GM12878 (cell line): ENCODE results near the gene ITCH. TPM values are rescaled to one million over a fixed set of nuclear protein-coding genes. Genes with fewer than 3 reads are reported as not detected.
"Not testable (repeated sequence)": the region's sequence is repeated elsewhere in the genome, so short reads cannot be mapped to it uniquely, and the experiment has no call there.

Experiments
- ATAC-seq: fragments of 200-7000 bp; cut with Tn5 transposase; 3 replicates; pipeline ENCODE4 v1.9.1; 2020; ENCODE audit warnings: mild to moderate bottlenecking, moderate library complexity
- BruUV-seq: library from RNA; stranded (reverse); fragments of 400-500 nt; replicated peaks from 2 replicates; lab custom pipeline; 2021; lab: Mats Ljungman, UMichigan
- CTCF ChIA-PET: fragments of 300-600 bp; sonication (Branson Sonifier 250); formaldehyde crosslinking; extraction: SDS; loops from one replicate; lab custom pipeline; 2021; ENCODE audit warnings: inconsistent platforms; lab: Yijun Ruan, JAX
- POLR2A ChIA-PET: fragments of 350-600 bp; formaldehyde crosslinking; extraction: SDS; loops from one replicate; lab custom pipeline; 2021; ENCODE audit warnings: inconsistent platforms; lab: Charles Lee
- RAD21 ChIA-PET: fragments of 300-600 bp; sonication (Branson Sonifier 250); formaldehyde crosslinking; loops from one replicate; lab custom pipeline; 2023; ENCODE audit warnings: antibody characterized with exemption; ENCODE audit not compliant: unreplicated experiment; lab: Charles Lee
- SMC1A ChIA-PET: fragments of 300-600 bp; sonication (Branson Sonifier 250); formaldehyde crosslinking; loops from one replicate; lab custom pipeline; 2023; ENCODE audit not compliant: unreplicated experiment, uncharacterized antibody; lab: Charles Lee
- DNase-seq: peaks from one replicate; pipeline ENCODE4 v3.0.0-alpha.2; 2011; ENCODE audit warnings: low read depth, low spot score
- FAIRE-seq: peaks from 3 replicates; lab custom pipeline; 2011; peaks lifted over from hg19 to GRCh38; lab: Jason Lieb, UNC
- H2AFZ ChIP-seq: 2 replicates; pipeline ENCODE4 v1.6.0; 2011; ENCODE audit warnings: low read depth, low read length, control low read depth; ENCODE audit not compliant: control insufficient read depth
- H3K27ac ChIP-seq: 2 replicates; pipeline ENCODE4 v1.5.1; 2011; ENCODE audit warnings: control low read depth; ENCODE audit not compliant: control insufficient read depth, insufficient read depth
- H3K27me3 ChIP-seq, 2 experiments: replicated peaks in 1 of 2; 2 replicates each; pipeline versions ENCODE4 v1.6.0 to v1.6.1; 2011; ENCODE audit warnings: low read length in 1 of 2; ENCODE audit not compliant: control insufficient read depth in 2 of 2, insufficient read depth in 2 of 2
- H3K36me3 ChIP-seq, 2 experiments: 2 replicates each; pipeline ENCODE4 v1.5.1; 2011; ENCODE audit warnings: low read length in 1 of 2; ENCODE audit not compliant: control insufficient read depth in 2 of 2, insufficient read depth in 2 of 2
- H3K4me1 ChIP-seq: 2 replicates; pipeline ENCODE4 v1.6.1; 2011; ENCODE audit warnings: mild to moderate bottlenecking, low read length, moderate library complexity, mixed read lengths; ENCODE audit not compliant: control insufficient read depth, insufficient read depth
- H3K4me2 ChIP-seq: 2 replicates; pipeline ENCODE4 v1.6.0; 2011; ENCODE audit warnings: control low read depth; ENCODE audit not compliant: control insufficient read depth, insufficient read depth
- H3K4me3 ChIP-seq: fragments of 200-600 bp; sonication (generic); 2 replicates; pipeline ENCODE4 v1.5.1; 2016
- H3K79me2 ChIP-seq: 2 replicates; pipeline ENCODE4 v1.6.0; 2011; ENCODE audit warnings: low read length; ENCODE audit not compliant: control insufficient read depth, insufficient read depth
- H3K9ac ChIP-seq: 2 replicates; pipeline ENCODE4 v1.8.0; 2011; ENCODE audit warnings: low read length, control low read depth, mixed read lengths; ENCODE audit not compliant: control insufficient read depth, insufficient read depth
- H3K9me3 ChIP-seq: replicated peaks from 3 replicates; pipeline ENCODE4 v1.5.1; 2011; ENCODE audit warnings: mild to moderate bottlenecking, low read length; ENCODE audit not compliant: control insufficient read depth, insufficient read depth
- H4K20me1 ChIP-seq: 2 replicates; pipeline ENCODE4 v1.6.0; 2011; ENCODE audit not compliant: control insufficient read depth, insufficient read depth
- EP300 ChIP-seq, 2 experiments: fragments of 150-350 bp in 1 of 2; IDR thresholded peaks; 2 replicates each; pipeline ENCODE4 v1.6.1; 2011 to 2012; ENCODE audit warnings: low read depth in 2 of 2, low read length in 2 of 2, borderline replicate concordance in 1 of 2, improper control_type of control experiment in 1 of 2, inconsistent platforms in 1 of 2; ENCODE audit not compliant: control insufficient read depth in 1 of 2
- PML ChIP-seq: IDR thresholded peaks from 2 replicates; pipeline ENCODE4 v1.6.1; 2012; ENCODE audit warnings: low read length, inconsistent platforms
- WGBS: methylation state at CpG from one replicate; pipeline ENCODE4 v1.1.6; 2016; ENCODE audit warnings: low lambda C conversion rate; ENCODE audit not compliant: insufficient replicate concordance, insufficient coverage; ENCODE audit errors: missing lambda C conversion rate; 5-methylcytosine and 5-hydroxymethylcytosine counted together
- in situ Hi-C: fragments of 300-500 bp; cut with MboI; formaldehyde crosslinking; loops from 9 replicates; pipeline ENCODE4 v1.14.3; 2018; ENCODE audit warnings: mixed read lengths
- intact Hi-C: fragments of 100-400 bp; cut with micrococcal nuclease; formaldehyde crosslinking; loops from one replicate; pipeline ENCODE4 v1.14.2; 2022; ENCODE audit not compliant: unreplicated experiment
- polyA plus RNA-seq, 11 experiments: library from polyadenylated mRNA; depleted of rRNA in 4 of 11; unstranded in 6 of 11; stranded (reverse) in 5 of 11; fragments of >200 nt; fragmentation: Nextera tagmentation in 4 of 11; fragmentation: Illumina TruSeq in 1 of 11; extraction: Ambion mirVana in 4 of 11; extraction: Trizol in 1 of 11; gene quantifications; 1 replicate in 1 of 11; 2 replicates in 10 of 11; pipeline versions ENCODE4 v1.2.1 to v1.2.3, GENCODE V29; 2011 to 2016; ENCODE audit warnings: inconsistent platforms in 2 of 11, missing spikeins in 2 of 11, low read depth in 1 of 11
- total RNA-seq, 4 experiments: library from RNA; depleted of rRNA in 3 of 4; stranded (reverse); fragments of >200 nt in 3 of 4; fragmentation: Illumina TruSeq in 1 of 4; extraction: Trizol in 1 of 4; gene quantifications; 2 replicates each; pipeline versions ENCODE4 v1.2.1 to v1.2.3, GENCODE V29; 2013 to 2021
- TF ChIP-seq, protein P1 (sequence below): IDR thresholded peaks from 2 replicates; pipeline ENCODE4 v1.6.1; 2011; ENCODE audit warnings: borderline replicate concordance, low read depth, mild to moderate bottlenecking, moderate library complexity, mixed read lengths, low read length; ENCODE audit not compliant: insufficient read depth; ENCODE audit errors: extremely low read length
- TF ChIP-seq, protein P2 (sequence below): IDR thresholded peaks from 2 replicates; pipeline ENCODE4 v1.6.1; 2012; ENCODE audit warnings: improper control_type of control experiment, low read depth, low read length; ENCODE audit not compliant: insufficient replicate concordance
- TF ChIP-seq, protein P3 (sequence below): IDR thresholded peaks from 2 replicates; pipeline ENCODE4 v1.6.1; 2012; ENCODE audit warnings: low read depth, low read length, improper control_type of control experiment

The ITCH gene
- total and polyA plus RNA-seq, 10 of the 15 experiments (the other 5 are each of a cell fraction or from before 2014, with no cell fraction given): 7.5 to 46.1 (median 21.5) TPM

DNA sequence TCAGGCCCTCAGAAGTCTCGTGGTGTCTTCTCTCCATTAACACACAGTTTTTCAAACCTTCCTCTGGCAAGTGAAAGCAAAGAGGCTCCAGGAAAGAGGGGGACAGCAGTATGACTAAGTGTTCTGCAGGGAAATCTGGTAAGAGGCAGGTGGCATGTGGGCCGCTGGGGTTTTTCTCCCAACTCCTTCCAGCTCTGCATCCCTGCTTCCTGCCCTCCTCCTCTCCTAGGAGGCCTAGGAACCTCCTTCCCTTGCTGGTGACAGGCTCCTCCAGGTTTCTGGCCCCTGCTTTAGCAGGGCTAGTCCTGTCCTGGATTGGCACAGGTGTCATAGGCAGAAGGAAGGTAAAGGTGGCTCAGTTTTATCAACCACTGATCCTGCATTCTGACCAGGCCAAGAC lies 7.6 kb upstream of the ITCH start (continued):
- TF ChIP-seq, protein P1, sequence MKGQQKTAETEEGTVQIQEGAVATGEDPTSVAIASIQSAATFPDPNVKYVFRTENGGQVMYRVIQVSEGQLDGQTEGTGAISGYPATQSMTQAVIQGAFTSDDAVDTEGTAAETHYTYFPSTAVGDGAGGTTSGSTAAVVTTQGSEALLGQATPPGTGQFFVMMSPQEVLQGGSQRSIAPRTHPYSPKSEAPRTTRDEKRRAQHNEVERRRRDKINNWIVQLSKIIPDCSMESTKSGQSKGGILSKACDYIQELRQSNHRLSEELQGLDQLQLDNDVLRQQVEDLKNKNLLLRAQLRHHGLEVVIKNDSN: no peak
- TF ChIP-seq PML (no peak), EP300 (IDR thresholded peaks at IDR 0.05; ENCODE audit: borderline replicate concordance in 1 of 2, control insufficient read depth in 1 of 2, low read depth in 2 of 2, low read length in 2 of 2) (no peak)
- TF ChIP-seq, protein P2, sequence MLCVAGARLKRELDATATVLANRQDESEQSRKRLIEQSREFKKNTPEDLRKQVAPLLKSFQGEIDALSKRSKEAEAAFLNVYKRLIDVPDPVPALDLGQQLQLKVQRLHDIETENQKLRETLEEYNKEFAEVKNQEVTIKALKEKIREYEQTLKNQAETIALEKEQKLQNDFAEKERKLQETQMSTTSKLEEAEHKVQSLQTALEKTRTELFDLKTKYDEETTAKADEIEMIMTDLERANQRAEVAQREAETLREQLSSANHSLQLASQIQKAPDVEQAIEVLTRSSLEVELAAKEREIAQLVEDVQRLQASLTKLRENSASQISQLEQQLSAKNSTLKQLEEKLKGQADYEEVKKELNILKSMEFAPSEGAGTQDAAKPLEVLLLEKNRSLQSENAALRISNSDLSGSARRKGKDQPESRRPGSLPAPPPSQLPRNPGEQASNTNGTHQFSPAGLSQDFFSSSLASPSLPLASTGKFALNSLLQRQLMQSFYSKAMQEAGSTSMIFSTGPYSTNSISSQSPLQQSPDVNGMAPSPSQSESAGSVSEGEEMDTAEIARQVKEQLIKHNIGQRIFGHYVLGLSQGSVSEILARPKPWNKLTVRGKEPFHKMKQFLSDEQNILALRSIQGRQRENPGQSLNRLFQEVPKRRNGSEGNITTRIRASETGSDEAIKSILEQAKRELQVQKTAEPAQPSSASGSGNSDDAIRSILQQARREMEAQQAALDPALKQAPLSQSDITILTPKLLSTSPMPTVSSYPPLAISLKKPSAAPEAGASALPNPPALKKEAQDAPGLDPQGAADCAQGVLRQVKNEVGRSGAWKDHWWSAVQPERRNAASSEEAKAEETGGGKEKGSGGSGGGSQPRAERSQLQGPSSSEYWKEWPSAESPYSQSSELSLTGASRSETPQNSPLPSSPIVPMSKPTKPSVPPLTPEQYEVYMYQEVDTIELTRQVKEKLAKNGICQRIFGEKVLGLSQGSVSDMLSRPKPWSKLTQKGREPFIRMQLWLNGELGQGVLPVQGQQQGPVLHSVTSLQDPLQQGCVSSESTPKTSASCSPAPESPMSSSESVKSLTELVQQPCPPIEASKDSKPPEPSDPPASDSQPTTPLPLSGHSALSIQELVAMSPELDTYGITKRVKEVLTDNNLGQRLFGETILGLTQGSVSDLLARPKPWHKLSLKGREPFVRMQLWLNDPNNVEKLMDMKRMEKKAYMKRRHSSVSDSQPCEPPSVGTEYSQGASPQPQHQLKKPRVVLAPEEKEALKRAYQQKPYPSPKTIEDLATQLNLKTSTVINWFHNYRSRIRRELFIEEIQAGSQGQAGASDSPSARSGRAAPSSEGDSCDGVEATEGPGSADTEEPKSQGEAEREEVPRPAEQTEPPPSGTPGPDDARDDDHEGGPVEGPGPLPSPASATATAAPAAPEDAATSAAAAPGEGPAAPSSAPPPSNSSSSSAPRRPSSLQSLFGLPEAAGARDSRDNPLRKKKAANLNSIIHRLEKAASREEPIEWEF: no peak
- TF ChIP-seq, protein P3, sequence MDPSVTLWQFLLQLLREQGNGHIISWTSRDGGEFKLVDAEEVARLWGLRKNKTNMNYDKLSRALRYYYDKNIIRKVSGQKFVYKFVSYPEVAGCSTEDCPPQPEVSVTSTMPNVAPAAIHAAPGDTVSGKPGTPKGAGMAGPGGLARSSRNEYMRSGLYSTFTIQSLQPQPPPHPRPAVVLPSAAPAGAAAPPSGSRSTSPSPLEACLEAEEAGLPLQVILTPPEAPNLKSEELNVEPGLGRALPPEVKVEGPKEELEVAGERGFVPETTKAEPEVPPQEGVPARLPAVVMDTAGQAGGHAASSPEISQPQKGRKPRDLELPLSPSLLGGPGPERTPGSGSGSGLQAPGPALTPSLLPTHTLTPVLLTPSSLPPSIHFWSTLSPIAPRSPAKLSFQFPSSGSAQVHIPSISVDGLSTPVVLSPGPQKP: no peak

DNA sequence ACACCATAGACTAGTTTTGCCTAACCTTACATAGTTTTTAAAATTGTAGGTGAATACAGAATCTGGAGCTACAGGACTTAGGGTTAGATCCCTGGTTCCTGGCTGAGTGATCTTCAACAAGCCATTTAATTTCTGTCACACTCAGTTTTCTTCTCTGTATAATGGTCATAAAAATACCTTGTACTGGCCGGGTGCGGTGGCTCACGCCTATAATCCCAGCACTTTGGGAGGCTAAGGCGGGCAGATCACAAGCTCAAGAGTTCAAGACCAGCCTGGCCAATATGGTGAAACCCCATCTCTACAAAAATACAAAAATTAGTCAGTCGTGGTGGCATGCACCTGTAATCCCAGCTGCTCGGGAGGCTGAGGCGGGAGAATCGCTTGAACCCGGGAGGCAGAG lies 3.3 kb upstream of the ITCH start:
- CTCF ChIA-PET, H3K27me3 ChIP-seq, RAD21 ChIA-PET, H3K4me3 ChIP-seq, H3K4me1 ChIP-seq, BruUV-seq, in situ Hi-C loops, ATAC-seq, H3K9me3 ChIP-seq, DNase-seq, H4K20me1 ChIP-seq, intact Hi-C loops, H3K27ac ChIP-seq, H3K36me3 ChIP-seq, H3K9ac ChIP-seq, H3K4me2 ChIP-seq, H2AFZ ChIP-seq, FAIRE-seq: not testable (repeated sequence)
- SMC1A ChIA-PET: interaction anchor here (0.9 to 1.1 kb wide), 2 partner anchors 75 to 78 kb away, joined by 3 read pairs; no protein-coding TSS in a partner anchor
- POLR2A ChIA-PET: interaction anchor here (0.6 to 1.2 kb wide), 2 partner anchors 28 to 41 kb away, joined by 3 to 4 read pairs; no protein-coding TSS in a partner anchor
- H3K79me2 ChIP-seq: peaks cover 13% of the 10 kb centered on the region
- 74% methylated on average over 9 of the region's 9 CpGs for WGBS
